22Rv1 (cell line): ENCODE results near the gene SAMSN1.

Experiments
- H3K27ac ChIP-seq: fragments of 450-650 bp; 2 replicates; pipeline ENCODE4 v1.5.1; 2017
- ZFX ChIP-seq: fragments of 450-650 bp; IDR thresholded peaks from 2 replicates; pipeline ENCODE4 v1.6.1; 2017; ENCODE audit warnings: antibody characterized with exemption, borderline replicate concordance
- TF ChIP-seq, protein P1 (sequence below): fragments of 450-650 bp; IDR thresholded peaks from 2 replicates; pipeline ENCODE4 v1.5.1; 2017; ENCODE audit warnings: mild to moderate bottlenecking

SAMSN1 gene

DNA sequence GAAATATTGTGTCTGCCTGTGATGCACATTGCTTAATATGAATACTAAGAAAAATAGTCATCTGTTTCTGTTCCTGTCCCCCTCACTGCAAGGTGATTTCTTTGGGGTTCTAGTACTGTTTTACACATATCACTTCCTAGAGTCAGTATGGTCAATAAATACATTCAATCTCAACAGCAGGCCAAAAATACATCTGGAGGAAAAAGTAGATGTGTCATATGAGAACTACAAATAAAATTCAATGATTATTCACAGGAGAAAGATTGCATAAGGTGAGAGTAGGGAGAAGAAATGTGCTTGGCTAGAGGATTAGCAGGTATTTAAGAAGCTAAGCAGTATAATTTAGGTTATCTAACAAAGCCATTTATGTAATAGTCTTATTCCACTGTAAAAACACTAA, 45.3 kb upstream of the SAMSN1 start:
- TF ChIP-seq ZFX, result no peak
- TF ChIP-seq, protein P1, sequence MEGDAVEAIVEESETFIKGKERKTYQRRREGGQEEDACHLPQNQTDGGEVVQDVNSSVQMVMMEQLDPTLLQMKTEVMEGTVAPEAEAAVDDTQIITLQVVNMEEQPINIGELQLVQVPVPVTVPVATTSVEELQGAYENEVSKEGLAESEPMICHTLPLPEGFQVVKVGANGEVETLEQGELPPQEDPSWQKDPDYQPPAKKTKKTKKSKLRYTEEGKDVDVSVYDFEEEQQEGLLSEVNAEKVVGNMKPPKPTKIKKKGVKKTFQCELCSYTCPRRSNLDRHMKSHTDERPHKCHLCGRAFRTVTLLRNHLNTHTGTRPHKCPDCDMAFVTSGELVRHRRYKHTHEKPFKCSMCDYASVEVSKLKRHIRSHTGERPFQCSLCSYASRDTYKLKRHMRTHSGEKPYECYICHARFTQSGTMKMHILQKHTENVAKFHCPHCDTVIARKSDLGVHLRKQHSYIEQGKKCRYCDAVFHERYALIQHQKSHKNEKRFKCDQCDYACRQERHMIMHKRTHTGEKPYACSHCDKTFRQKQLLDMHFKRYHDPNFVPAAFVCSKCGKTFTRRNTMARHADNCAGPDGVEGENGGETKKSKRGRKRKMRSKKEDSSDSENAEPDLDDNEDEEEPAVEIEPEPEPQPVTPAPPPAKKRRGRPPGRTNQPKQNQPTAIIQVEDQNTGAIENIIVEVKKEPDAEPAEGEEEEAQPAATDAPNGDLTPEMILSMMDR, result no peak
- no peak overlapping the region for H3K27ac ChIP-seq

DNA sequence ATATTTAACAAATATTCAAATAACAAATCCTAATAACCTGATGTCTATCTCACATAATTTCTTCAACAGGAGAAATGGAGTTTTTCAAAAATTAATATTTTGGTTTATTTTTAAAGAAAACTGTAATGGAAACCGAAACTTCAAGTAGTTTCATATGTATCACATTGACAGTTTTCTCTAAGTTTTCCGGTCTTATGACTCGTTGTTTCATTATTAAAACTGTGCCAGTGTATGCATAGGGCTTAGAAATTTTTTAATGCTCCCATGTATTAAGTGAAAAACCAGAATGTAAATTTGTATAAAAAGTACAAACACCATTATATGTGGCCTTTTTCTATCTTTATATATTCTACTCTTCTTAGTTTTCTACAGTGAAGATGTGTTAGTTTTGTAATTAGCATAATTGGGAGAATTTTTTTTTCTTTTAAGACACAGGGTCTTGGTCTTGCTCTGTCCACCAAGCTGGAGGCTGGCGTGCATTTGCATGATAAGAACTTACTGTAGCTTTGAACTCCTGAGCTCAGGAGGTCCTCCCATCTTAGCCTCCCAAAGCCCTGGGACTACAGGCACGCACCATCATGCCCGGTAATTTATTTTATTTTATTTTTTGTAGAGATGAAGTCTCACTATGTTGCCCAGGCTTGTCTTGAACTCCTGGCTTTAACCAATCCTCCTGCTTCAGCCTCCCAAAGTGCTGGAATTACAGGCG, 43.9 kb upstream of the SAMSN1 start:
- H3K27ac ChIP-seq, result no peak overlapping the region
- TF ChIP-seq, protein P1, result no peak
- TF ChIP-seq ZFX, result no peak

DNA sequence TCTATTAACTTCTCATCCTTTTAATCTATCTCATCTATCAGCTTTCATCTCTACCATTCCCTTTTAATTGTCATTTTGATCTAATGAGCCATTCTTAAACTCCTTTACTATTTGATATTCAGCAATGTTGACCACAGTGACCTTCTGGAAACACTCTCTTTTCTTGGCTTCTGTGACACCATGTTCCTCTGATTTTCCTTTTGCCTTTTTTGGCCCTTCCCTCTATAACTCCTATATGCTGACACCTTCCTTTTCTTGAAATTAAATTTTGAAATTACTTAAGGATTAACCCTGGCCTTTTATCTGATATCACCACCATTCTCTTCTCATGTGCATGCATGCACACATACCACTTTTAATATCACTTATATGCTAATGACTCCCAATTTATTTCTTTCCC, 41.2 kb upstream of the SAMSN1 start:
- no peak overlapping the region for H3K27ac ChIP-seq
- TF ChIP-seq ZFX, result no peak

DNA sequence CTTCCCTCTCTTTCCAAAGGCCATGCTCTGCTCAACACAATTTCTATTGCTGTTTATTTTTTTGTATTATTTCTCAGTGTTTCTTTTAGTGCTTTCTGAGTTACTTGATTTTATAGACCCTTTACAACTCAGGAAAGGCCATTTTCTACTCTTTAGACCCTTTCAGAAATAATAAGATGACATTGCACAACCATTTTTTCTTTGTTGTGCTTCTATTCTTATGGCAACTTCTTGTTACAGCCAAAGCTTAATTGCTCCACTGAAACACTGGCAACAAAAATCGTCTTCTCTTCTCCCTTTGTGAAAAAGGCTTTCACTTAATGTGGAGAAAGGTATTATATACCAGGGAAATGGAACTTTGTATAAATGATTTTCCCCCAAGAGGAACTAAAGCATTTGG, 39.0 kb upstream of the SAMSN1 start:
- TF ChIP-seq ZFX, result no peak
- TF ChIP-seq, protein P1, result no peak
- H3K27ac ChIP-seq, result no peak overlapping the region

DNA sequence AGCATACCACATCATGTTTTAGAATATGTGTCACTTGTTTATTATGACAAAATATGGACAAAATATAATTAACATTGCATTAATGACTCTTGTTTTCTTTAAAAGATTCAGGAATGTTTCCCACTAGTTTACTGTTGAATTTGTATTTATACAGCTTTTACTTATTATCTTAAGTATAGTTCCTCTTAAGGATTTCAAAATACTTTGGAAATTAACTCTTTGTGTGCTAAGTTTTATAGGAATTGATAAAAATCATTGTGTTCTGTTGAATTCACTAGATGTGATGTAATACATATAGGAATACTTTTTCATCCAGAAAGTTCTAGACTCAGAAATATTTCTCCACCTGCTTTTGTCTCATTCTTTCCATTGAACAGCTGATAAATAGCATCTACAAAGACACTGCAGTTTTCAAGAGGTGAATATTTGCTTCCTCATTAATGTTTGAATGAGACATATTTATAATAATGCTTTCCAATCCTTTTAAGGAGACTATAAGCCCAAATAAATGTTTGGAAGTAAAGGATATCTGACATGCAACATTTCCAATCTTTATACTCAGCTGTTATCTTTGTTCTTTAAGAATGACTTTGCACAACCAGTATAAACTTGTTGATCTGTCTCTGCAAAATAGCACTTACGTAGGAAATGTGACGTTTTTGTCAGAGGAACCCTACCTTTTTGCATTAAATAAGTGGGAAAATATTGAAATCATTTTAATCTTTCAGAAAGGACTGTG, 38.4 kb upstream of the SAMSN1 start:
- TF ChIP-seq ZFX, result no peak
- TF ChIP-seq, protein P1, result no peak
- H3K27ac ChIP-seq, result no peak overlapping the region

DNA sequence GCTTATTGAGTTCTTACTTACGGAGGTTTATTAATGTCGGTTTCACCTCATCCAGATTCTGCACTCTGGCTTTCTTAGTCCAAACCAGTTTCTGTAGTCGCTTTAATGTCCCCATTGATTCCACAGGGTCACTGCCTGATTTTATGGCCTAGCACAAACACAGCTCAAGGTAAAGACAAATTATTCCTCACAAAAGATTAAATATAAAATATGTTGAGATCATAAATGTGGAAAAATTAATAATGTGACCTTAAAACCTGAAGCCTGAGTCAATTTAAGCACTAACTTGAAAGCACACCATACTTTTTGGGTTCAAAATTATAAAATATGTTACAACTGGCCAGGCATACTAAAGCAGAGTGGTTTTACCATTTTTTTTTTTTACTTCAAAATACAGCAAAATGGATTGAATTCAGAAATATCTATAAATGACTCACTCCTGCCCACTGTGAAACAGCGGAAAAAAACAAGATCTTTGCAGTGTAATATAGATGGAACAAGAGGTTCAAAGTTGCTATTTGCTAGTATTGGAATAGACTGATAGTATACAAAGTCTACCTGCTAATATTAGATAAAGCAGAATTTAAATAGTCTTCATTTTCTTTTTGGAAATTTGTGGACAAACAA, 37.6 kb upstream of the SAMSN1 start:
- H3K27ac ChIP-seq, result no peak overlapping the region
- TF ChIP-seq ZFX, result no peak
- TF ChIP-seq, protein P1, result no peak

DNA sequence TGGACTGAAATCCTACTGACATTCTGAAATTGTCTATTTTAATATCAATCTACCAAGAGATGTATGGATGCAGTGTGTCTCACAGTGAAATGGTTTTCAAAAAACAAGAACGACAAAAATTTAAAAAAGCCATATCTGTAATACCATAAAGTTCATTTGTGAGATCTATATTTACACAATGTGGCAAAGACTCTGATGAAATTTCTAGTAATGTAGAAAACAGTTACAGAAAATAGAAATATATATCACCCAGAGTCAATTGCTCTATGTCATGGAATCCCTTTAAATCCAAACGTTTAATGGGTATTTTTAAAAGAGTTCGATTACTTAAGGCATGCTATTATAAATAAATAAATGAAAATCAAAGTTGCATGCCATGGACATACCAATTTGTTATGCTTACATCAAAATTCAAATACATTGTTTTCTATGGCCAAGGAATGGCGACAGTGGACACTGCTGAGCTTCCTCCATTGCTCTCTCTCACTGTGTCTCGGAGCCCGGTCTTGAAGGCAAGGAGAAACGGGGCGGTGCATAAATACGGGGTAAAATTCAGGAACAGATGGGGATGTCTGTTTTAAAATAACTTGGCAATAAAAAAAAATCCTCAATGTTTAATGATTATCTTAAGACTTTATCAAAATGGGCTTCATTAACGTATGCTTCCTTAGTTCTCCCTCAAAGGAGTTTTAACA, 37.0 kb upstream of the SAMSN1 start:
- H3K27ac ChIP-seq, result no peak overlapping the region
- TF ChIP-seq, protein P1, result no peak
- TF ChIP-seq ZFX, result no peak
